Duodenal mucosa (tissue), 2 donors: ENCODE data around the gene MAS1L.

ENCODE experiments used
- H3K27ac ChIP-seq: one replicate; pipeline ENCODE4 v1.7.0; 2013; ENCODE audit warnings: low read depth, low read length
- H3K27me3 ChIP-seq, 2 donors: one replicate each; pipeline ENCODE4 v1.7.0; 2013; ENCODE audit warnings: low read length in 2 of 2, control low read depth in 1 of 2; ENCODE audit not compliant: insufficient read depth in 2 of 2, control insufficient read depth in 1 of 2
- H3K36me3 ChIP-seq, 2 donors: one replicate each; pipeline ENCODE4 v1.7.0; 2013; ENCODE audit warnings: low read length in 2 of 2, control low read depth in 1 of 2; ENCODE audit not compliant: insufficient read depth in 2 of 2, control insufficient read depth in 1 of 2
- H3K4me1 ChIP-seq, 2 donors: one replicate each; pipeline ENCODE4 v1.7.0; 2013; ENCODE audit warnings: low read length in 2 of 2, control low read depth in 1 of 2; ENCODE audit not compliant: insufficient read depth in 2 of 2, control insufficient read depth in 1 of 2
- H3K4me3 ChIP-seq, 2 donors: one replicate each; pipeline ENCODE4 v1.7.0; 2013; ENCODE audit warnings: low read length in 2 of 2, low read depth in 1 of 2
- H3K9ac ChIP-seq, 2 donors: one replicate each; pipeline ENCODE4 v1.7.0; 2013; ENCODE audit warnings: low read length in 2 of 2, low read depth in 1 of 2
- H3K9me3 ChIP-seq, 2 donors: one replicate each; pipeline ENCODE4 v1.7.0; 2013; ENCODE audit warnings: low read length in 2 of 2, control low read depth in 1 of 2; ENCODE audit not compliant: control insufficient read depth in 1 of 2

Gene MAS1L

DNA sequence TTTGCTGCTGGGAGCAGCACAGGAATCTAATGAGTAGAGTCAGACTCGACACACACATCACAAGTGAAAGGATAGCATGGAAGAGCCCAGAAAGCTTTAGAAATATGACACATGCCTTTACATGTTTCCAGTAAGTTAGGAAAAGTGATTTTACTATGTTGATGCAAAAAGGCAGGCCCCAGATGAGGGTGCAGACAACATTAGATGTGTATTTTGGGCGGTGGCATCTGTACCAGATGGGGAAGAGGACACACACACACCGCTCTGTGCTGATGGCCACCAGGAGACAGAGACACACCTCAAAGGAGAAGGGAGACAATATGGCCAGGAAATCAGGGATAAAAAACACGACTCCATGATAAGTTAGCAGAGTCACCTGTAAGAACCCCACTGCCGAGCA, 625 bp downstream of the MAS1L start:
- Histone ChIP-seq H3K4me3 (no peak overlapping the region), H3K4me1 (no peaks in the 10 kb centered on the region), H3K27ac (no peak overlapping the region), H3K9me3 (no peaks in the 10 kb centered on the region), H3K36me3 (no peaks in the 10 kb centered on the region), H3K9ac (no peak overlapping the region), H3K27me3 (no peaks in the 10 kb centered on the region)

DNA sequence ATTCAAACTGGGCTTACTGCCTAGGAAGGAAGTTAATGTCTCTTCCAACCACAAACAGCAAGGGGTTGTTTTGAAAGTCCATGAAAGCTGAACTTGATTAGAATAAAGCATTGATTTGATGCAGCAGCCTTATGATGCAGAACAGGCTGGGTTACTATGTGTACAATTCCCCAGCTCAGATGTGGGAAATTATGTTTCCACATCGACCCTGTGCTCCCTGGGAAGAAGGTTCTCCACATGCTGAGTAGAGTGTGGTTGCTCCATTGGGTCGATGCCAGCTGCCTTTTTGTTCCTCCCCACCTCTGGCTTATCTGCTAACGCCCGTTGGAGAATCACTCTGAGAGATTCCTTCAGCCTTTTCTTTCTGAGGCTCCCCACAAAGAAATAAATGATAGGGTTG, 1.2 kb downstream of the MAS1L start:
- Histone ChIP-seq H3K9me3 (no peaks in the 10 kb centered on the region), H3K9ac (no peak overlapping the region), H3K36me3 (no peaks in the 10 kb centered on the region), H3K27ac (no peak overlapping the region), H3K4me3 (no peak overlapping the region), H3K27me3 (no peaks in the 10 kb centered on the region), H3K4me1 (no peaks in the 10 kb centered on the region)

DNA sequence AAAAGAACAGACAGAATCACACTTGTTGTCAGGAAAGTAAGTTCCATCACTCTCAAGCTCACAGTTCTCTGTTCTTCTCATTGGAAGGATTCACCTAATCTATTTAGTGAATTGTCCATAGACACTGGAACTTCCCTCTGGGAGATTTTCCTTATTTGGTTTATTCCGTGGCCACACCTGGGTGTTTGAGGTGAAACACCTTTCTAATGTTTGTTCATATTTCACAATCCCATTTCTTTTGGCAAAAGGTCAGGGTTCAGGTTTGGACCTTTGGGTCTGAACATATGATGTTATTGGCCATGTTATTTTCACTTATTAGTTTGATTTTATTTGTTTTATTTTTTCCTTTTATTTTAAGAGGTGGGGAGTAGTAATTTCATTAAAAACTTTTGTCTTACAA, 4.0 kb downstream of the MAS1L start:
- H3K9ac ChIP-seq, result no peak overlapping the region
- H3K4me1 ChIP-seq, result no peaks in the 10 kb centered on the region
- H3K36me3 ChIP-seq, result no peaks in the 10 kb centered on the region
- no peak overlapping the region for H3K27ac ChIP-seq
- no peaks in the 10 kb centered on the region for H3K9me3 ChIP-seq
- no peaks in the 10 kb centered on the region for H3K27me3 ChIP-seq
- H3K4me3 ChIP-seq, result no peak overlapping the region

DNA sequence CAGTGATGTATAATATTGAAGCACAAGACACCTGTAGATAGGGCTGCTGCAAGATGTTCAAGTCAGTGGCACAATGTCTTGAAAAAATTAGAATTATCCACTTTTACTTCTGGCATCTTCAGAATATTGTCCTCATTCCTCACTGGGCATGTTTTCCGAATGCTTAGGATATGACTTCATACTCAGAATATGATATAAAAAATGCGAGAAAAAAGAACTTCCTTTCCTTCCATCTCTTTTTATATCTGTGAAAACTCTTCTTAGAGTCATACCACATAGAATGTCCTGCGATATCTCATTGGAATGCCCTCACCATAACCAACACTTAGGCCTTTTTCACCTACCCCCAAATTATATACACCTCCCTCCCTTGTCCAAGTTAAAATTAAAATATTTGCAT, 4.6 kb downstream of the MAS1L start:
- no peaks in the 10 kb centered on the region for H3K9me3 ChIP-seq
- H3K27ac ChIP-seq, result no peak overlapping the region
- H3K4me1 ChIP-seq, result no peaks in the 10 kb centered on the region
- no peaks in the 10 kb centered on the region for H3K36me3 ChIP-seq
- no peak overlapping the region for H3K4me3 ChIP-seq
- no peak overlapping the region for H3K9ac ChIP-seq
- H3K27me3 ChIP-seq, result no peaks in the 10 kb centered on the region

- no peaks in the 10 kb centered on the region for H3K27me3 ChIP-seq
- no peak overlapping the region for H3K9ac ChIP-seq
- no peaks in the 10 kb centered on the region for H3K4me1 ChIP-seq
- H3K27ac ChIP-seq, result no peak overlapping the region
- no peak overlapping the region for H3K4me3 ChIP-seq
- no peaks in the 10 kb centered on the region for H3K36me3 ChIP-seq
- no peaks in the 10 kb centered on the region for H3K9me3 ChIP-seq
Observed at GRCh38 chr6:29479560-29479959, 8.2 kb downstream of the MAS1L start.

- no peak overlapping the region for H3K4me3 ChIP-seq
- no peak overlapping the region for H3K27ac ChIP-seq
- no peaks in the 10 kb centered on the region for H3K9me3 ChIP-seq
- H3K9ac ChIP-seq, result no peak overlapping the region
- H3K36me3 ChIP-seq, result no peaks in the 10 kb centered on the region
- no peaks in the 10 kb centered on the region for H3K27me3 ChIP-seq
- no peaks in the 10 kb centered on the region for H3K4me1 ChIP-seq
Observed at GRCh38 chr6:29478740-29479139, 9.0 kb downstream of the MAS1L start.

- no peak overlapping the region for H3K27ac ChIP-seq
- H3K27me3 ChIP-seq, result no peaks in the 10 kb centered on the region
- no peak overlapping the region for H3K4me3 ChIP-seq
- H3K9me3 ChIP-seq, result no peaks in the 10 kb centered on the region
- H3K36me3 ChIP-seq, result no peaks in the 10 kb centered on the region
- no peak overlapping the region for H3K9ac ChIP-seq
- H3K4me1 ChIP-seq, result no peaks in the 10 kb centered on the region
Observed at GRCh38 chr6:29477923-29478450, 9.8 kb downstream of the MAS1L start.

- no peaks in the 10 kb centered on the region for H3K27me3 ChIP-seq
- no peaks in the 10 kb centered on the region for H3K36me3 ChIP-seq
- H3K4me1 ChIP-seq, result no peaks in the 10 kb centered on the region
- H3K4me3 ChIP-seq, result no peak overlapping the region
- no peak overlapping the region for H3K9ac ChIP-seq
- H3K27ac ChIP-seq, result no peak overlapping the region
- H3K9me3 ChIP-seq, result no peaks in the 10 kb centered on the region
Observed at GRCh38 chr6:29474996-29475395, 12.8 kb downstream of the MAS1L start.

DNA sequence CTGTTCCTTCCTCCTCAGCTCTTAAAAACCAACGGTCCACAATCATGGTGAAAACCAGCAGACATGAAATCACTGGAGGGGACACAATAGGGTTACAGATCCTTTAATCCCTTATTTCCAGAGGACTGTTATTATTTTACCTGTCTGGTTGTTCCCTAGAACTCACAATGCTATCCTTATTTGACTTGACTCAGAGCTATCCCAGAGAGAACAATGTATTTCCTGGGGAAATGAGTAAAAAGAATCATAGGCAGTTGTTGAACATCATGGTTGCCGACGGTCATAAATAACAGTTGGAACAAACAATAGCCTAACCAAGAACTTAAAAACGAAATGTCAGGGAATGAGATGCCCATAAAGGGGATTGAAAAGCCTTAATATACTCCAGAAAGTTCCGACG, 21.5 kb downstream of the MAS1L start:
- no peaks in the 10 kb centered on the region for H3K36me3 ChIP-seq
- no peak overlapping the region for H3K4me3 ChIP-seq
- H3K9ac ChIP-seq, result no peak overlapping the region
- no peaks in the 10 kb centered on the region for H3K4me1 ChIP-seq
- no peaks in the 10 kb centered on the region for H3K27me3 ChIP-seq
- H3K9me3 ChIP-seq, result no peaks in the 10 kb centered on the region
- no peak overlapping the region for H3K27ac ChIP-seq

DNA sequence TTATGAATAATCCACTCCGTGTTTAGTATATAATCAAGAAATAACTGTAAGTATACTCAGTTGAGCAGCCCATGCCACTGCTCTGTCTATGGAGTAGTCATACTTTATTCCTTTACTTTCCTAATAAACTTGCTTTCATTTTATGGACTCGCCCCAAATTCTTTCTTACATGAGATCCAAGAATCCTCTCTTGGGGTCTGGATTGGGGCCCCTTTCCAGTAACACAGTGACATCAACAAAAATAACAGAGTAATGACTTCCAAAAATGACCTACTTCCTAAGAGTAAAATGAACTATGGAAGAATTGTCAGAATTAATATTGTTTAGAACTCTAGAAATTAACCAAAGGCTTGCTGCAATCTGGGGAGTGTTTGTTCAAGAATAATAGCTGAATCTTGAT, 22.0 kb downstream of the MAS1L start:
- Histone ChIP-seq H3K9me3 (no peaks in the 10 kb centered on the region), H3K4me1 (no peaks in the 10 kb centered on the region), H3K27ac (no peak overlapping the region), H3K36me3 (no peaks in the 10 kb centered on the region), H3K27me3 (no peaks in the 10 kb centered on the region), H3K4me3 (no peak overlapping the region), H3K9ac (no peak overlapping the region)

DNA sequence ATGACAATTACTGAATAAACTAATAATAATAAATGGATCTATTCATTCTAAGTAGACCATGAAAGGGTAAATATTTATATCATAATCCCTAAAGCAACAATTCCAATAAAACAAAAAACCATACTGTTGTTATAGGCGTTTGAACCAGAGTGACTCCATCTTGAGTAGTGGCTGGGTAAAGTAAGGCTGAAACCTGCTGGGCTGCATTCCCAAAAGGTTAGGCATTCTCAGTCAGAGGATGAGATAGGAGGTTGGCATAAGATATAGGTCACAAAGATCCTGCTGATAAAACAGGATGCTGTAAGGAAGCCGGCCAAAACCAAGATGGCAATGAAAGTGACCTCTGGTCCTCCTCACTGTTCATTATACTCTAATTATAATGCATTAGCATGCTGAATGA, 22.5 kb downstream of the MAS1L start:
- Histone ChIP-seq H3K36me3 (no peaks in the 10 kb centered on the region), H3K9ac (no peak overlapping the region), H3K4me1 (no peaks in the 10 kb centered on the region), H3K27me3 (no peaks in the 10 kb centered on the region), H3K4me3 (no peak overlapping the region), H3K27ac (no peak overlapping the region), H3K9me3 (no peaks in the 10 kb centered on the region)
